Panc1 (cell line): ENCODE data around the gene RASGRP3.

Experiments
- POLR2AphosphoS5 ChIP-seq: IDR thresholded peaks from 2 replicates; pipeline ENCODE4 v1.6.1; 2012; ENCODE audit warnings: mild to moderate bottlenecking, low read depth, low read length, moderate library complexity
- REST ChIP-seq, 2 experiments: IDR thresholded peaks; 2 replicates each; pipeline ENCODE4 v1.6.1; 2011 to 2012; ENCODE audit warnings: low read depth in 2 of 2, control low read depth in 1 of 2, low read length in 1 of 2, mild to moderate bottlenecking in 1 of 2, moderate library complexity in 1 of 2; ENCODE audit not compliant: insufficient read depth in 1 of 2
- SIN3A ChIP-seq: IDR thresholded peaks from 2 replicates; pipeline ENCODE4 v1.6.1; 2012; ENCODE audit warnings: low read depth, mild to moderate bottlenecking, low read length, moderate library complexity, borderline replicate concordance; ENCODE audit not compliant: insufficient read depth
- TF ChIP-seq, protein P1 (sequence below): fragments of 450-650 bp; IDR thresholded peaks from 2 replicates; pipeline ENCODE4 v1.5.1; 2017; ENCODE audit warnings: mild to moderate bottlenecking

- TF ChIP-seq REST (IDR thresholded peaks at IDR 0.05; ENCODE audit: insufficient read depth in 1 of 2, low read depth in 2 of 2, low read length in 1 of 2) (no peak), POLR2AphosphoS5 (no peak), SIN3A (no peak)
- TF ChIP-seq, protein P1, sequence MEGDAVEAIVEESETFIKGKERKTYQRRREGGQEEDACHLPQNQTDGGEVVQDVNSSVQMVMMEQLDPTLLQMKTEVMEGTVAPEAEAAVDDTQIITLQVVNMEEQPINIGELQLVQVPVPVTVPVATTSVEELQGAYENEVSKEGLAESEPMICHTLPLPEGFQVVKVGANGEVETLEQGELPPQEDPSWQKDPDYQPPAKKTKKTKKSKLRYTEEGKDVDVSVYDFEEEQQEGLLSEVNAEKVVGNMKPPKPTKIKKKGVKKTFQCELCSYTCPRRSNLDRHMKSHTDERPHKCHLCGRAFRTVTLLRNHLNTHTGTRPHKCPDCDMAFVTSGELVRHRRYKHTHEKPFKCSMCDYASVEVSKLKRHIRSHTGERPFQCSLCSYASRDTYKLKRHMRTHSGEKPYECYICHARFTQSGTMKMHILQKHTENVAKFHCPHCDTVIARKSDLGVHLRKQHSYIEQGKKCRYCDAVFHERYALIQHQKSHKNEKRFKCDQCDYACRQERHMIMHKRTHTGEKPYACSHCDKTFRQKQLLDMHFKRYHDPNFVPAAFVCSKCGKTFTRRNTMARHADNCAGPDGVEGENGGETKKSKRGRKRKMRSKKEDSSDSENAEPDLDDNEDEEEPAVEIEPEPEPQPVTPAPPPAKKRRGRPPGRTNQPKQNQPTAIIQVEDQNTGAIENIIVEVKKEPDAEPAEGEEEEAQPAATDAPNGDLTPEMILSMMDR, result no peak
Observed at GRCh38 chr2:33442528-33443079, 33.8 kb upstream of the RASGRP3 start.
